Sigmoid colon (tissue), 7 donors: ENCODE measurements around the gene CDC42BPG. TPM values are rescaled to one million over a fixed set of nuclear protein-coding genes. Genes with fewer than 3 reads are reported as not detected.

Experiments
- DNase-seq: peaks from one replicate; pipeline ENCODE4 v3.0.0-alpha.2; 2019
- H3K27ac ChIP-seq, 4 donors: fragments of 200-600 bp; sonication (generic); one replicate each; pipeline ENCODE4 v1.5.1; 2016 to 2019; ENCODE audit warnings: mild to moderate bottlenecking in 1 of 4
- H3K27me3 ChIP-seq, 3 donors: fragments of 200-600 bp; sonication (generic); one replicate each; pipeline ENCODE4 v1.5.1; 2019; ENCODE audit warnings: mild to moderate bottlenecking in 1 of 3
- H3K36me3 ChIP-seq, 4 donors: fragments of 200-600 bp; sonication (generic); one replicate each; pipeline ENCODE4 v1.5.1; 2016 to 2019
- H3K4me1 ChIP-seq, 4 donors: fragments of 200-600 bp; sonication (generic); one replicate each; pipeline ENCODE4 v1.5.1; 2017 to 2019
- H3K4me3 ChIP-seq, 4 donors: fragments of 200-600 bp; sonication (generic); one replicate each; pipeline ENCODE4 v1.5.1; 2017 to 2019; ENCODE audit warnings: mild to moderate bottlenecking in 2 of 4, moderate library complexity in 1 of 4
- H3K9me3 ChIP-seq, 4 donors: fragments of 200-600 bp in 3 of 4; sonication (generic) in 3 of 4; one replicate each; pipeline versions ENCODE4 v1.5.1 to v1.6.1; 2013 to 2019
- CTCF ChIP-seq, 4 experiments: fragments of 450-650 bp in 3 of 4; fragments of 200-600 bp in 1 of 4; IDR thresholded peaks; one replicate each; pipeline ENCODE4 v1.5.1; 2016 to 2019; ENCODE audit warnings: antibody characterized with exemption in 4 of 4, mild to moderate bottlenecking in 3 of 4, moderate library complexity in 2 of 4
- EP300 ChIP-seq, 4 donors: sonication (generic); formaldehyde crosslinking; IDR thresholded peaks; one replicate each; pipeline ENCODE4 v1.6.1; 2017; ENCODE audit warnings: antibody characterized with exemption in 4 of 4
- POLR2A ChIP-seq, 2 donors: fragments of 450-650 bp; IDR thresholded peaks; one replicate each; pipeline ENCODE4 v1.6.1; 2016; ENCODE audit warnings: antibody characterized with exemption in 2 of 2, mild to moderate bottlenecking in 2 of 2, moderate library complexity in 2 of 2
- POLR2AphosphoS5 ChIP-seq, 4 donors: sonication (generic); formaldehyde crosslinking; IDR thresholded peaks; one replicate each; pipeline ENCODE4 v1.6.1; 2017; ENCODE audit warnings: antibody characterized with exemption in 4 of 4
- WGBS, 2 donors: extraction: QIAGEN DNeasy Blood & Tissue Kit; methylation state at CpG; one replicate each; pipeline ENCODE4 v1.1.7; 2013; 5-methylcytosine and 5-hydroxymethylcytosine counted together
- intact Hi-C: fragments of 100-400 bp; cut with DNase I; formaldehyde crosslinking; loops from one replicate; pipeline ENCODE4 v1.15.1; 2023
- polyA plus RNA-seq, 3 donors: library from polyadenylated mRNA; stranded (reverse); fragments of 200-250 nt; gene quantifications; one replicate each; pipeline ENCODE4 v1.2.3, GENCODE V29; 2013
- total RNA-seq, 4 donors: library from RNA; depleted of rRNA; stranded (reverse); fragments of >200 nt; gene quantifications; one replicate each; pipeline ENCODE4 v1.1.0, GENCODE V29; 2016
- donor health status: healthy with polysubstance abuse.
- donor health status: Bipolar disorder and iron deficiency.
- donor health status: healthy.

The CDC42BPG gene
- total and polyA plus RNA-seq, 7 donors, result 0.16 to 39.8 (median 10.3) TPM; not detected in 1

- Histone ChIP-seq H3K27ac (no peak overlapping the region), H3K4me3 (no peak overlapping the region), H3K27me3 (no peaks in the 10 kb centered on the region), H3K9me3 (no peaks in the 10 kb centered on the region), H3K36me3 (no peaks in the 10 kb centered on the region), H3K4me1 (no peaks in the 10 kb centered on the region)
- no peak for TF ChIP-seq EP300 (IDR thresholded peaks at IDR 0.05)
- no peak for TF ChIP-seq CTCF (IDR thresholded peaks at IDR 0.05)
- TF ChIP-seq POLR2A (IDR thresholded peaks at IDR 0.05), result no peak
- no peak for TF ChIP-seq POLR2AphosphoS5 (IDR thresholded peaks at IDR 0.05)
- no peak for DNase-seq
- intact Hi-C loops, result no loop called here
- WGBS, 2 donors, result 94 to 95% methylated on average over 28 of the region's 28 CpGs
Measured at GRCh38 chr11:64838600-64839334, 5.7 kb downstream of the CDC42BPG start.

DNA sequence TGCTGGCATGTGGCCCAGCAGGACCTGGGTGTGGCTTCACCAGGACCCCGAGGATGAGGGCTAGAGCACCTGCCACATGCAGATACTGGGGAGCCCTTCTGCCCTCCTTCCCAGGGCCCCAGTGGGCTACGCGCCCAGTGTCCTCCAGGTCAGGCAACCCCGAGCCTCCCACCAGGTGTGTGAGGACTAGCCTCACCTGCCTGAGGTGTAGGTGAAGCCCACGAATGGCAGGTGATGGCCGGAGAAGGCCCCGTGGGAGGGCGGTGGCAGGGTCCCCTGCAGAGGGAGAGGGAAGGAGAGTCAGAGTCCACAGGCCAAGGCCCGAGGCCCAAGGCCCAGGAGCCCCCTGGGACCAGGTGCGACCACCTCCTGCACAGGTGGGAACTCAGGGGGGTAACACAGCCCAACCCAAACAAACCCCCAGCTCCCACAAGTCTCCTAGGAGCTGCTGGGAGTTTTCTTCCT lies 6.5 kb downstream of the CDC42BPG start:
- no peaks in the 10 kb centered on the region for H3K36me3 ChIP-seq
- H3K27me3 ChIP-seq, result no peaks in the 10 kb centered on the region
- H3K4me1 ChIP-seq, result no peaks in the 10 kb centered on the region
- no peak overlapping the region for H3K4me3 ChIP-seq
- 87 to 90% methylated on average over 10 of the region's 10 CpGs for WGBS, 2 donors
- no peaks in the 10 kb centered on the region for H3K9me3 ChIP-seq
- DNase-seq, result no peak
- no peak overlapping the region for H3K27ac ChIP-seq
- TF ChIP-seq POLR2A (IDR thresholded peaks at IDR 0.05) (no peak), CTCF (IDR thresholded peaks at IDR 0.05) (no peak), POLR2AphosphoS5 (IDR thresholded peaks at IDR 0.05) (no peak), EP300 (IDR thresholded peaks at IDR 0.05) (no peak)
- intact Hi-C loops, result no loop called here

GRCh38 chr11:64836448-64837072 lies 7.9 kb downstream of the CDC42BPG start:
- intact Hi-C loops, result no loop called here
- Histone ChIP-seq H3K27ac (no peak overlapping the region), H3K4me3 (no peak overlapping the region), H3K9me3 (no peaks in the 10 kb centered on the region), H3K36me3 (no peaks in the 10 kb centered on the region), H3K4me1 (no peaks in the 10 kb centered on the region), H3K27me3 (no peaks in the 10 kb centered on the region)
- TF ChIP-seq POLR2A (IDR thresholded peaks at IDR 0.05) (no peak), CTCF (IDR thresholded peaks at IDR 0.05) (no peak), POLR2AphosphoS5 (IDR thresholded peaks at IDR 0.05) (no peak), EP300 (IDR thresholded peaks at IDR 0.05) (no peak)
- no peak for DNase-seq
- WGBS, 2 donors, result 84 to 91% methylated on average over 16 of the region's 16 CpGs

- intact Hi-C loops, result no loop called here
- no peak for DNase-seq
- Histone ChIP-seq H3K4me3 (no peak overlapping the region), H3K27me3 (no peaks in the 10 kb centered on the region), H3K36me3 (no peaks in the 10 kb centered on the region), H3K4me1 (no peaks in the 10 kb centered on the region), H3K27ac (no peak overlapping the region), H3K9me3 (no peaks in the 10 kb centered on the region)
- 87 to 94% methylated on average over 17 of the region's 17 CpGs for WGBS, 2 donors
- TF ChIP-seq POLR2A (IDR thresholded peaks at IDR 0.05) (no peak), POLR2AphosphoS5 (IDR thresholded peaks at IDR 0.05) (no peak), CTCF (IDR thresholded peaks at IDR 0.05) (no peak), EP300 (IDR thresholded peaks at IDR 0.05) (no peak)
Measured at GRCh38 chr11:64835616-64836447, 8.6 kb downstream of the CDC42BPG start.
